Stomach (tissue), 9 donors: ENCODE results near the gene GAS6. TPM values are rescaled to one million over a fixed set of nuclear protein-coding genes. Genes with fewer than 3 reads are reported as not detected.

Experiments
- DNase-seq, 2 donors: peaks; one replicate each; pipeline versions ENCODE4 v3.0.0 to v3.0.0-alpha.2; 2013 to 2019
- H3K27ac ChIP-seq, 5 donors: fragments of 200-600 bp in 4 of 5; sonication (generic) in 4 of 5; one replicate each; pipeline ENCODE4 v1.5.1; 2013 to 2019; ENCODE audit warnings: mild to moderate bottlenecking in 1 of 5, moderate library complexity in 1 of 5
- H3K27me3 ChIP-seq, 3 donors: fragments of 200-600 bp; sonication (generic); one replicate each; pipeline ENCODE4 v1.5.1; 2017 to 2019; ENCODE audit warnings: mixed run types in 1 of 3
- H3K36me3 ChIP-seq, 4 donors: fragments of 200-600 bp; sonication (generic); 1 replicate in 3 of 4; 2 replicates in 1 of 4; pipeline ENCODE4 v1.5.1; 2016 to 2019
- H3K4me1 ChIP-seq, 4 donors: fragments of 200-600 bp; sonication (generic); one replicate each; pipeline ENCODE4 v1.5.1; 2016 to 2019
- H3K4me3 ChIP-seq, 4 donors: fragments of 200-600 bp; sonication (generic) in 3 of 4; one replicate each; pipeline ENCODE4 v1.5.1; 2016 to 2019; ENCODE audit warnings: mild to moderate bottlenecking in 1 of 4
- H3K9me3 ChIP-seq, 4 donors: fragments of 200-600 bp; sonication (generic); one replicate each; pipeline ENCODE4 v1.5.1; 2016 to 2019
- CTCF ChIP-seq, 7 experiments: fragments of 450-650 bp in 4 of 7; fragments of 200-600 bp in 3 of 7; sonication (generic) in 3 of 7; IDR thresholded peaks; one replicate each; pipeline ENCODE4 v1.5.1; 2016 to 2019; ENCODE audit warnings: antibody characterized with exemption in 7 of 7, control low read depth in 2 of 7, mild to moderate bottlenecking in 1 of 7
- EP300 ChIP-seq: sonication (generic); formaldehyde crosslinking; IDR thresholded peaks from one replicate; pipeline ENCODE4 v1.6.1; 2017; ENCODE audit warnings: antibody characterized with exemption
- POLR2A ChIP-seq, 4 donors: fragments of 450-650 bp; IDR thresholded peaks; one replicate each; pipeline ENCODE4 v1.6.1; 2016; ENCODE audit warnings: antibody characterized with exemption in 4 of 4, control low read depth in 2 of 4, mild to moderate bottlenecking in 1 of 4, moderate library complexity in 1 of 4
- POLR2AphosphoS5 ChIP-seq, 3 donors: sonication (generic); formaldehyde crosslinking; IDR thresholded peaks; one replicate each; pipeline ENCODE4 v1.6.1; 2016; ENCODE audit warnings: antibody characterized with exemption in 3 of 3
- WGBS, 5 donors: extraction: QIAGEN DNeasy Blood & Tissue Kit in 3 of 5; methylation state at CpG; one replicate each; pipeline versions ENCODE4 v1.1.5 to v1.1.7; 2013 to 2018; 5-methylcytosine and 5-hydroxymethylcytosine counted together
- intact Hi-C: fragments of 100-400 bp; cut with DNase I; formaldehyde crosslinking; loops from one replicate; pipeline ENCODE4 v1.15.1; 2023; ENCODE audit warnings: low total_unique reads
- polyA plus RNA-seq, 3 donors: library from polyadenylated mRNA; stranded (reverse); fragments of 200-250 nt; gene quantifications; one replicate each; pipeline ENCODE4 v1.2.3, GENCODE V29; 2013
- total RNA-seq, 5 donors: library from RNA; depleted of rRNA; stranded (reverse); fragments of >200 nt; gene quantifications; one replicate each; pipeline versions ENCODE4 v1.1.0 to v1.2.3, GENCODE V29; 2014 to 2016
- donor health status: healthy with polysubstance abuse.
- donor health status: Bipolar disorder and iron deficiency.
- donor health status: healthy.

GAS6 gene
- total and polyA plus RNA-seq, 8 donors: 31.4 to 409 (median 92.9) TPM

GRCh38 chr13:113864273-113864890 lies 506 bp upstream of the GAS6 start:
- WGBS, 5 donors: 8 to 18% (median 10%) methylated on average over 10 of the region's 10 CpGs
- intact Hi-C loops: no loop called here
- Histone ChIP-seq H3K36me3 (no peaks in the 10 kb centered on the region), H3K9me3 (no peaks in the 10 kb centered on the region), H3K4me1 (peaks cover 42 to 55% (median 48%) of the 10 kb centered on the region in 4 donors), H3K27ac (peak overlapping the region; percentile 45 to 94 (median 92)), H3K4me3 (peak overlapping the region; percentile 73 to 89 (median 79)), H3K27me3 (peaks cover 0 to 24% (median 0%) of the 10 kb centered on the region in 3 donors)
- peak in 1 of 2 donors; percentile 42 for DNase-seq
- TF ChIP-seq POLR2A (IDR thresholded peaks at IDR 0.05): no peak
- no peak for TF ChIP-seq EP300
- TF ChIP-seq POLR2AphosphoS5 (IDR thresholded peaks at IDR 0.05): no peak
- no peak for TF ChIP-seq CTCF (IDR thresholded peaks at IDR 0.05)

DNA sequence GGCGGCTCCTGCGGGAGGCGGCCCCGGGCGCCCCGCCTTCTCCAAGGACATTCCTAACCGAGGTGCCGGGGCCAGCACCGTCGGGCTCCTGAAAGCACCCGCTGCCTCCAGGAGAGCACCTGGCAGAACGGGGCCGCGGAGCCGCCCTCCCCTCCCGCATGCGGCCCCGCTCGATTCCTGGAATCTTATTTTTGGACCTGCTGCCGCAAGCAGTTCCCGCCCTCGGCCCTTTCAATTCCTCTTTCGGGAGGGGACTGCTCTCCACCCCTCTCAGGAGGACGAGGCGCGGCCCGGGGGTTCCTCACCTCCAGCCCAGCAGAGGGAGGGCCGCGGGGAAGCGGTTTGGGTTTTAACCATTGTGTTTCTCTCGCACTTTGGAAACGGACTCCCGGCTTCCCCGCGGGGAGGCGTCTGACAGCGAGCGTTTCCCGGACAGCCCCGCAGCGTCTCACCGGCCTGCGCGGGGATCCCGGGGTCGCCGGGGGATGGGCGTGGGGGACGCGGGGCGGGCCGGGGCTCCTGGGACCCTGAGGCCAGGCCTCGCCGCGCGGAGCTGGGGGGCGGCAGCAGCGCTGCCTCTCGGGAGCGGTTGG lies 849 bp downstream of the GAS6 start:
- H3K36me3 ChIP-seq: no peaks in the 10 kb centered on the region
- intact Hi-C loops: no loop called here
- H3K9me3 ChIP-seq: no peaks in the 10 kb centered on the region
- H3K27ac ChIP-seq: peak overlapping the region; percentile 88 to 94 (median 92)
- H3K4me1 ChIP-seq: peaks cover 42 to 62% (median 50%) of the 10 kb centered on the region in 4 donors
- peak; percentile 68 to 77 for DNase-seq
- 1 to 6% (median 2%) methylated on average over 27 to 60 of the region's 60 CpGs for WGBS, 5 donors
- peaks cover 0 to 24% (median 0%) of the 10 kb centered on the region in 3 donors for H3K27me3 ChIP-seq
- H3K4me3 ChIP-seq: peak overlapping the region; percentile 73 to 89 (median 79)
- TF ChIP-seq POLR2A (IDR thresholded peaks at IDR 0.05) (no peak), POLR2AphosphoS5 (IDR thresholded peaks at IDR 0.05) (peak; percentile 6 to 37 (median 32)), EP300 (peak; percentile 45), CTCF (IDR thresholded peaks at IDR 0.05) (no peak)

GRCh38 chr13:113862191-113862930 lies 1.5 kb downstream of the GAS6 start:
- TF ChIP-seq EP300 (no peak), CTCF (IDR thresholded peaks at IDR 0.05) (no peak), POLR2AphosphoS5 (IDR thresholded peaks at IDR 0.05) (no peak), POLR2A (IDR thresholded peaks at IDR 0.05) (no peak)
- no peak for DNase-seq
- Histone ChIP-seq H3K9me3 (no peaks in the 10 kb centered on the region), H3K4me1 (peaks cover 48 to 68% (median 56%) of the 10 kb centered on the region in 4 donors), H3K4me3 (peak overlapping the region; percentile 73 to 89 (median 79)), H3K27me3 (peaks cover 0 to 24% (median 0%) of the 10 kb centered on the region in 3 donors), H3K27ac (peak overlapping the region; percentile 88 to 94 (median 92)), H3K36me3 (no peaks in the 10 kb centered on the region)
- 56 to 62% (median 58%) methylated on average over 30 to 31 of the region's 31 CpGs for WGBS, 5 donors
- intact Hi-C loops: no loop called here

GRCh38 chr13:113861433-113862030 lies 2.3 kb downstream of the GAS6 start:
- peak overlapping the region in 2 of 4 donors; percentile 82 to 89 for H3K4me3 ChIP-seq
- H3K9me3 ChIP-seq: no peaks in the 10 kb centered on the region
- TF ChIP-seq POLR2AphosphoS5 (IDR thresholded peaks at IDR 0.05) (no peak), CTCF (IDR thresholded peaks at IDR 0.05) (no peak), POLR2A (IDR thresholded peaks at IDR 0.05) (no peak), EP300 (no peak)
- intact Hi-C loops: no loop called here
- H3K27me3 ChIP-seq: peaks cover 0 to 24% (median 0%) of the 10 kb centered on the region in 3 donors
- peaks cover 56 to 77% (median 64%) of the 10 kb centered on the region in 4 donors for H3K4me1 ChIP-seq
- H3K36me3 ChIP-seq: no peaks in the 10 kb centered on the region
- peak overlapping the region; percentile 71 to 94 (median 92) for H3K27ac ChIP-seq
- WGBS, 5 donors: 37 to 55% (median 47%) methylated on average over 12 of the region's 12 CpGs
- DNase-seq: no peak
